Transverse colon (tissue), 3 donors: ENCODE results near the gene CD79B.

ENCODE experiments used
- EP300 ChIP-seq: sonication (generic); formaldehyde crosslinking; IDR thresholded peaks from one replicate; pipeline ENCODE4 v1.6.1; 2017; ENCODE audit warnings: antibody characterized with exemption, low read depth
- POLR2A ChIP-seq: fragments of 450-650 bp; IDR thresholded peaks from one replicate; pipeline ENCODE4 v1.6.1; 2016; ENCODE audit warnings: antibody characterized with exemption, mild to moderate bottlenecking, moderate library complexity
- TF ChIP-seq, protein P1 (sequence below), 5 experiments: fragments of 200-600 bp in 3 of 5; fragments of 450-650 bp in 2 of 5; sonication (generic) in 3 of 5; IDR thresholded peaks; 1 replicate in 2 of 5; 2 replicates in 3 of 5; pipeline ENCODE4 v1.5.1; 2016 to 2017; ENCODE audit warnings: antibody characterized with exemption in 5 of 5, inconsistent platforms in 3 of 5, mild to moderate bottlenecking in 2 of 5, moderate library complexity in 1 of 5

DNA sequence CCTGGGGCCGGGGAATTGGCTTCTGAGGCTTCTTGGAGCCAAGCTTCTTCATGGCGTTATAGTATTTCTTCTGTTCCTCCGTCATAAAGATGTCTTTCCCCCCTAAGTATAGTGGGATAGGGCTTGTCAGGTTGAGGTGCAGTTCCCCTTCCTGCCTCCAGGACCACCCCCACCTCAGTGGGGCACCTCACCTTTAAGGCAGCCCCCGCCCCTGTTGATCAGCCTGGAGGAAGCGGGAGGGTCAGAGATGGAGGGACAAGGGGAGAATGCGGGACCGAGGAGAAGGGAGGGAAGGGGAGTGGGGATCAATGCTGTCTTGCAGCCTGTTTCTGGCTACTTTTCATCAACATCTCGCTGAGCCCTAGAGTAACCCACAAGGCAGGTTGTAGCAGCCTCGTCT is 11.6 kb upstream of the CD79B start:
- TF ChIP-seq, protein P1, sequence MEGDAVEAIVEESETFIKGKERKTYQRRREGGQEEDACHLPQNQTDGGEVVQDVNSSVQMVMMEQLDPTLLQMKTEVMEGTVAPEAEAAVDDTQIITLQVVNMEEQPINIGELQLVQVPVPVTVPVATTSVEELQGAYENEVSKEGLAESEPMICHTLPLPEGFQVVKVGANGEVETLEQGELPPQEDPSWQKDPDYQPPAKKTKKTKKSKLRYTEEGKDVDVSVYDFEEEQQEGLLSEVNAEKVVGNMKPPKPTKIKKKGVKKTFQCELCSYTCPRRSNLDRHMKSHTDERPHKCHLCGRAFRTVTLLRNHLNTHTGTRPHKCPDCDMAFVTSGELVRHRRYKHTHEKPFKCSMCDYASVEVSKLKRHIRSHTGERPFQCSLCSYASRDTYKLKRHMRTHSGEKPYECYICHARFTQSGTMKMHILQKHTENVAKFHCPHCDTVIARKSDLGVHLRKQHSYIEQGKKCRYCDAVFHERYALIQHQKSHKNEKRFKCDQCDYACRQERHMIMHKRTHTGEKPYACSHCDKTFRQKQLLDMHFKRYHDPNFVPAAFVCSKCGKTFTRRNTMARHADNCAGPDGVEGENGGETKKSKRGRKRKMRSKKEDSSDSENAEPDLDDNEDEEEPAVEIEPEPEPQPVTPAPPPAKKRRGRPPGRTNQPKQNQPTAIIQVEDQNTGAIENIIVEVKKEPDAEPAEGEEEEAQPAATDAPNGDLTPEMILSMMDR (IDR thresholded peaks at IDR 0.05) = no peak
- TF ChIP-seq POLR2A (no peak), EP300 (no peak)
